LNCaP clone FGC (cell line): ENCODE data around the gene CDHR5.

Experiments
- DNase-seq: peaks from one replicate; pipeline ENCODE4 v3.0.0-alpha.2; 2011; ENCODE audit warnings: low read depth
- H3K4me3 ChIP-seq: 2 replicates; pipeline ENCODE4 v1.5.1; 2011; ENCODE audit warnings: mild to moderate bottlenecking, low read depth, low read length, control low read depth
- TF ChIP-seq, protein P1 (sequence below): IDR thresholded peaks from 2 replicates; pipeline ENCODE4 v1.5.1; 2012; ENCODE audit warnings: mild to moderate bottlenecking; ENCODE audit not compliant: control insufficient read depth, insufficient read depth; ENCODE audit errors: extremely low read depth

CDHR5 gene

DNA sequence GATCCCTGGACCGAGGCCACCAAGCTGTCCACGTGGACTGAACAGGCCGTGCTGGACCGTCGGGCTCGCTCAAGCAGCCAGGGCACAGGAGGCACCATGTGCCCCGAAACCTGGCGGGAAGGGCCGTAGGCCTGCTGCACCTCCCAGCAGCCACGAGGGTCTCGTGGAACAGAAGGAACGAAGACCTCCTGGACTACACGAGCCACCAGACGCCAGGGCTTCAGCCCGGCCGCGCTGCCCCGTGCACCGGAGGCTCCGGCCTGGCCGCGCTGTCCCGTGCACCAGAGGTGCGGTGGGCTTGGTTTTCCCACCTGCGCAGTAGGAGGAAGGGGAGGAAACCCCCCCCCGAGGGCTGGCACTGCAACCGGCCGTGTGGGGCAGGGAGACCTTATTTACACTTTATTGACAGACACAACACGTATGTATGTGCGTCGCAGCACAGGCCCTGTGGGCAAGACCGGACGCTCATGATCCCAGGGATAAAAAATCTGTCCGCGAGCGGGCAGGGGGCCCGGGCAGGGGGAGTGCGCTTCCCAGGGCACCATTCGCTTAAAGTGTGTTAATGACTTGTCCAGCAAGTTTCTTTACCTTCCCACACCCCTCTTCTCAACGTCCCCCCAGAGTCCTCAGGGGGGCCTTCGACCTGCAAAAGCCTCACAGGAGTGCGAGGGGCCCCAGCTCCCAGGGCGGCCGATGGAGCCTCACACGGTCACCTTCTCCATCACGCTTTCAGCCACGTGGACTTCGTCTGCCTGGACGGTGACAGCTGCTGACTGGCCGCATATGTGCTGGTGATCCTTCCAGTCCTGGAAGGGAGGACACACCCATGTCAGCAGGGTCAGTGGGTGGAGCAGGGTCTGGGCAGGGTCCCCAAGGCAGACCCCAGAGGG, 19.3 kb upstream of the CDHR5 start:
- TF ChIP-seq, protein P1, sequence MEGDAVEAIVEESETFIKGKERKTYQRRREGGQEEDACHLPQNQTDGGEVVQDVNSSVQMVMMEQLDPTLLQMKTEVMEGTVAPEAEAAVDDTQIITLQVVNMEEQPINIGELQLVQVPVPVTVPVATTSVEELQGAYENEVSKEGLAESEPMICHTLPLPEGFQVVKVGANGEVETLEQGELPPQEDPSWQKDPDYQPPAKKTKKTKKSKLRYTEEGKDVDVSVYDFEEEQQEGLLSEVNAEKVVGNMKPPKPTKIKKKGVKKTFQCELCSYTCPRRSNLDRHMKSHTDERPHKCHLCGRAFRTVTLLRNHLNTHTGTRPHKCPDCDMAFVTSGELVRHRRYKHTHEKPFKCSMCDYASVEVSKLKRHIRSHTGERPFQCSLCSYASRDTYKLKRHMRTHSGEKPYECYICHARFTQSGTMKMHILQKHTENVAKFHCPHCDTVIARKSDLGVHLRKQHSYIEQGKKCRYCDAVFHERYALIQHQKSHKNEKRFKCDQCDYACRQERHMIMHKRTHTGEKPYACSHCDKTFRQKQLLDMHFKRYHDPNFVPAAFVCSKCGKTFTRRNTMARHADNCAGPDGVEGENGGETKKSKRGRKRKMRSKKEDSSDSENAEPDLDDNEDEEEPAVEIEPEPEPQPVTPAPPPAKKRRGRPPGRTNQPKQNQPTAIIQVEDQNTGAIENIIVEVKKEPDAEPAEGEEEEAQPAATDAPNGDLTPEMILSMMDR = no peak
- no peak overlapping the region for H3K4me3 ChIP-seq
- DNase-seq = no peak

DNA sequence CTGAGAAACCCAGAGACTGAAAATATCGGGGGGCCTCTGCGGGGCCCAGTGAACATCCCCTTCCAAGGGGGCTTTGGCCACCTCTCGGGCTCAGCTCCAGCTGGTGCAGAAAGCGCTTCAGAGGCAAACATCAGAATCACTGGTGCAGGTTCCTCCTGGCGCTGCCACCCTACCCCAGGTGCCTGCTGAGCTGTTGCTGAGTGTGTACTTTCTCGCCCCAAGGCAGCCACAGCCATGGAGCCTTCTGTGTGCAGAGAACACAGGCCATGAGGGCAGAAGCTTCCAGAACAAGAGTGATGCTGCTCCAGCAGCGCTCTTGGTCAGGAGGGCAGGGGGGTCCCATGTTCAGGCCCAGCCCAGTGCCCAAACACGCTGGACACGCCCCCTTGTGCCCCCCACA, 18.6 kb upstream of the CDHR5 start:
- DNase-seq = no peak
- no peak overlapping the region for H3K4me3 ChIP-seq
- TF ChIP-seq, protein P1 = no peak

DNA sequence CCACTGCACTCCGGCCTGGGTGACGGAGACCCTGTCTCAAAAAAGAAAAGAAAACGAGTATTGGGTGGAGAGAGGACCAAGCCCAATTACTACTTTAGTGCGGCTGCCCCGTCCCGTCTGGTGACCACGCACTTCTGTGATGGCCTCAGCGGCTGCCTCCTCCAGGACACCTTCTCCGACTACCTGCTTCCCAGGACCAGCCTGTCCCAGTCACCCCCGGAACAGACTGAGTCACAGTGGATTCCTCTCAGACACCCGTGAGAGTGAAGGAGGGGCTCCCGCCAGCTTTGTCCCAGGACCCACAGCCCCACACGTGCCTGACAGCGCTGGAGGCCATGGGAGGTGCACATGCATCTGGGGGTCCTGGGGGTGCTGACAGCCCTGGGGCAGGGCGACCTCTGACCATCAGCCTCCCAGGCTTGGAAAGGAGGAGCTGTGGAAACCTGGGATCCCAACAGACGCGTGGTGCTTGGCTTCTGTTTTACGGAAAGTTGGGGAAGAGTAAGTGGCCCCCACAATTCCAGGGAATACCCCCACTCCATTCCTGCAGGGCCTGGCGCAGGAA, 17.1 kb upstream of the CDHR5 start:
- no peak for DNase-seq
- H3K4me3 ChIP-seq = no peak overlapping the region
- TF ChIP-seq, protein P1 = no peak

DNA sequence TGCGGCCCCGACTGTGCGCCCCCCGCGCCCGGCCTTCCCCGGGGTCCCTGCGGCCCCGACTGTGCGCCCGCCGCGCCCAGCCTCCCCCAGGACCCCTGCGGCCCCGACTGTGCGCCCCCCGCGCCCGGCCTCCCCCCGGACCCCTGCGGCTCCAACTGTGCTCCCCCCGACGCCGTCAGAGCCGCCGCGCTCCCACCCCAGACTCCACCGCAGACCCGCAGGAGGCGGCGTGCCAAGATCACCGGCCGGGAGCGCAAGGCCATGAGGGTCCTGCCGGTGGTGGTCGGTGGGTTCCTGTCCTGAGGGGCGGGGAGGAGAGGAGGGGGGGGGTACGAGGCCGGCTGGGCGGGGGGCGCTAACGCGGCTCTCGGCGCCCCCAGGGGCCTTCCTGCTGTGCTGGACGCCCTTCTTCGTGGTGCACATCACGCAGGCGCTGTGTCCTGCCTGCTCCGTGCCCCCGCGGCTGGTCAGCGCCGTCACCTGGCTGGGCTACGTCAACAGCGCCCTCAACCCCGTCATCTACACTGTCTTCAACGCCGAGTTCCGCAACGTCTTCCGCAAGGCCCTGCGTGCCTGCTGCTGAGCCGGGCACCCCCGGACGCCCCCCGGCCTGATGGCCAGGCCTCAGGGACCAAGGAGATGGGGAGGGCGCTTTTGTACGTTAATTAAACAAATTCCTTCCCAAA, 15.4 kb upstream of the CDHR5 start:
- no peak for DNase-seq
- TF ChIP-seq, protein P1 = no peak
- no peak overlapping the region for H3K4me3 ChIP-seq

DNA sequence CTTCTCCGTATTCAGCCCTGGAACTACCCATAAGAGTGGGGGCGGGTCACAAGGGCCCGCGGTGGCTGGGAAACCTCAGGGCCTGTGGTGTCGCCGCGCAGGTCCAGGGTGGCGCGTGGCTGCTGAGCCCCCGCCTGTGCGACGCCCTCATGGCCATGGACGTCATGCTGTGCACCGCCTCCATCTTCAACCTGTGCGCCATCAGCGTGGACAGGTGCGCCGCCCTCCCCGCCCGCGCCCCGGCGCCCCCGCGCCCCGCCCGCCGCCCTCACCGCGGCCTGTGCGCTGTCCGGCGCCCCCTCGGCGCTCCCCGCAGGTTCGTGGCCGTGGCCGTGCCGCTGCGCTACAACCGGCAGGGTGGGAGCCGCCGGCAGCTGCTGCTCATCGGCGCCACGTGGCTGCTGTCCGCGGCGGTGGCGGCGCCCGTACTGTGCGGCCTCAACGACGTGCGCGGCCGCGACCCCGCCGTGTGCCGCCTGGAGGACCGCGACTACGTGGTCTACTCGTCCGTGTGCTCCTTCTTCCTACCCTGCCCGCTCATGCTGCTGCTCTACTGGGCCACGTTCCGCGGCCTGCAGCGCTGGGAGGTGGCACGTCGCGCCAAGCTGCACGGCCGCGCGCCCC, 14.7 kb upstream of the CDHR5 start:
- H3K4me3 ChIP-seq = no peak overlapping the region
- TF ChIP-seq, protein P1 = no peak
- no peak for DNase-seq

DNA sequence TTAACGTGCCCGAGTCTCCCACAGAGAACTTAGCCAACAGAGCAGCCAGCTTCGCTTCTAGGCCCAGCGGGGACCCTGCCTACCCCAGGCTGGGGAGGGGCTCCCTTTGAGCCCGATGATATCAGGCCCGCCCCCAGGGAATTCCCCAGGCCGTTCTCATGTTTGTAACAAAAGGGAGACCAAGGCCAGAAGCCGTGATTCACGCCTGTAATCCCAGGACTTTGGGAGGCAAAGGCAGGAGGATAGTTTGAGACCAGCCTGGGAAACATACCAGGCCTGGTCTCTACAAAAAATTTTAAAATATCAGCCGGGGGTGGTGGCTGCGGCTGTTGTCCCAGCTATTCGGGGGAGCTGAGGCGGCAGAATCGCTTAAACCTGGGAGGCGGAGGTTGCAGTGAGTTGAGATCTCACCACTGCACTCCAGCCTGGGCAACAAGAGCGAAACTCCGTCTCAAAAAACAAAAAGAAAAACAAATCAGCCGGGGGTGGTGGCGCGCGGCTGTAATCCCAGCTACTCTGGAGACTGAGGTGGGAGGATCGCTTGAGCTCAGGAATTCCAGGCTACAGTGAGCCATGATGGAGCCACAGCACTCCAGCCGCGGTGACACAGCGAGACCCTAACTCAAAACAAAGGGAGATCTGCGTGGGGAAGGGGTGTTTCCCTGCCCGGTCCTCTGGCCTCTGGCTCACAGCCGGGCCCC, 14.0 kb upstream of the CDHR5 start:
- TF ChIP-seq, protein P1 = no peak
- H3K4me3 ChIP-seq = no peak overlapping the region

More for the DNA sequence above, 14.0 kb upstream of the CDHR5 start:
- no peak for DNase-seq
